ENCODE measurements around the gene LRSAM1. TPM values are rescaled to one million over a fixed set of nuclear protein-coding genes. Genes with fewer than 3 reads are reported as not detected.

The LRSAM1 gene
- total RNA-seq, result 10 to 100 TPM; 25.4 to 26.9 TPM

- H3K27ac Mint-ChIP-seq, result peak within 1 kb of the TSS; percentile 97
- CTCF ChIA-PET, result interaction anchor here (0.9 to 2.1 kb wide), 8 partner anchors 13 to 284 kb away, joined by 4 to 9 read pairs (median 5); partner anchors contain the start of genes SLC2A8, TOR2A and ZNF79
- H3K36me3 Mint-ChIP-seq (ENCODE audit: low read depth), result peaks cover 60% of the 10 kb centered on the region
- peaks cover 7% of the 10 kb centered on the region for H3K9me3 Mint-ChIP-seq
- POLR2A ChIA-PET, result interaction anchor here (0.5 to 4.1 kb wide), 48 partner anchors 10 to 646 kb away, joined by 3 to 75 read pairs (median 4); partner anchors contain the start of genes CDK9, SLC2A8, TOR2A and ZBTB43
- peak; percentile 98 for DNase-seq
- no peaks in the 10 kb centered on the region for H3K27me3 Mint-ChIP-seq
- peak within 1 kb of the TSS; percentile 84 for H3K4me3 Mint-ChIP-seq
- H3K4me1 Mint-ChIP-seq, result peaks cover 51% of the 10 kb centered on the region
Observed at GRCh38 chr9:127450830-127451607, at the start of gene LRSAM1, which contains the start of gene RPL12. LRSAM1 (plus strand) TSS chr9:127451510; CDS start chr9:127454528, 3,018 bp downstream. RPL12 (minus strand) TSS chr9:127451406; CDS start chr9:127451317, 89 bp downstream.

- Mint-ChIP-seq H3K4me1 (peaks cover 7% of the 10 kb centered on the region), H3K27me3 (peaks cover 8% of the 10 kb centered on the region), H3K4me3 (no peak overlapping the region), H3K36me3 (ENCODE audit: low read depth) (no peaks in the 10 kb centered on the region), H3K27ac (no peak overlapping the region), H3K9me3 (no peaks in the 10 kb centered on the region)
- ChIA-PET CTCF (no interaction called here), POLR2A (interaction anchor here (0.6 kb wide), 1 partner anchor 389 kb away, joined by 4 read pairs; no protein-coding TSS in a partner anchor)
- no peak for DNase-seq
Observed at GRCh38 chr9:127402401-127403090, 48.8 kb upstream of the LRSAM1 start.

- CTCF ChIA-PET, result no interaction called here
- no peaks in the 10 kb centered on the region for H3K36me3 Mint-ChIP-seq (ENCODE audit: low read depth)
- no peak overlapping the region for H3K27ac Mint-ChIP-seq
- DNase-seq, result no peak
- no peak overlapping the region for H3K4me3 Mint-ChIP-seq
- H3K4me1 Mint-ChIP-seq, result no peaks in the 10 kb centered on the region
- peaks cover under 1% of the 10 kb centered on the region for H3K27me3 Mint-ChIP-seq
- POLR2A ChIA-PET, result no interaction called here
- H3K9me3 Mint-ChIP-seq, result no peaks in the 10 kb centered on the region
Observed at GRCh38 chr9:127403507-127404192, 47.7 kb upstream of the LRSAM1 start.

GRCh38 chr9:127404631-127405030 lies 46.7 kb upstream of the LRSAM1 start:
- POLR2A ChIA-PET, result no interaction called here
- H3K27me3 Mint-ChIP-seq, result no peaks in the 10 kb centered on the region

GRCh38 chr9:127405344-127406125 lies 45.8 kb upstream of the LRSAM1 start:
- Mint-ChIP-seq H3K9me3 (no peaks in the 10 kb centered on the region), H3K4me3 (no peak overlapping the region), H3K27ac (no peak overlapping the region), H3K27me3 (no peaks in the 10 kb centered on the region), H3K4me1 (no peaks in the 10 kb centered on the region), H3K36me3 (ENCODE audit: low read depth) (no peaks in the 10 kb centered on the region)
- DNase-seq, result no peak
- POLR2A ChIA-PET, result no interaction called here
- CTCF ChIA-PET, result no interaction called here

More at GRCh38 chr9:127404631-127405030, 46.7 kb upstream of the LRSAM1 start:
- no peaks in the 10 kb centered on the region for H3K4me1 Mint-ChIP-seq
- no peaks in the 10 kb centered on the region for H3K9me3 Mint-ChIP-seq
- no peak overlapping the region for H3K4me3 Mint-ChIP-seq
- CTCF ChIA-PET, result no interaction called here
- DNase-seq, result no peak
- no peak overlapping the region for H3K27ac Mint-ChIP-seq
- H3K36me3 Mint-ChIP-seq (ENCODE audit: low read depth), result no peaks in the 10 kb centered on the region

- no peak for DNase-seq
- Mint-ChIP-seq H3K27me3 (peaks cover 2% of the 10 kb centered on the region), H3K27ac (no peak overlapping the region), H3K4me3 (no peak overlapping the region), H3K36me3 (ENCODE audit: low read depth) (no peaks in the 10 kb centered on the region), H3K4me1 (peaks cover 2% of the 10 kb centered on the region), H3K9me3 (no peaks in the 10 kb centered on the region)
- ChIA-PET POLR2A (no interaction called here), CTCF (interaction anchor here (0.7 to 1.1 kb wide), 3 partner anchors 8 to 140 kb away, joined by 3 to 7 read pairs (median 3); partner anchors contain the start of gene SLC2A8)
Observed at GRCh38 chr9:127406799-127407491, 44.4 kb upstream of the LRSAM1 start.

GRCh38 chr9:127407492-127407843 lies 43.8 kb upstream of the LRSAM1 start:
- peaks cover 2% of the 10 kb centered on the region for H3K4me1 Mint-ChIP-seq
- ChIA-PET POLR2A (no interaction called here), CTCF (interaction anchor here (0.7 to 1.1 kb wide), 3 partner anchors 8 to 141 kb away, joined by 3 to 7 read pairs (median 3); partner anchors contain the start of gene SLC2A8)
- no peaks in the 10 kb centered on the region for H3K9me3 Mint-ChIP-seq
- H3K27ac Mint-ChIP-seq, result no peak overlapping the region
- DNase-seq, result no peak
- H3K4me3 Mint-ChIP-seq, result no peak overlapping the region
- H3K27me3 Mint-ChIP-seq, result peaks cover 4% of the 10 kb centered on the region
- H3K36me3 Mint-ChIP-seq (ENCODE audit: low read depth), result no peaks in the 10 kb centered on the region

- ChIA-PET CTCF (interaction anchor here (0.7 kb wide), 1 partner anchor 167 kb away, joined by 3 read pairs; no protein-coding TSS in a partner anchor), POLR2A (no interaction called here)
- H3K4me1 Mint-ChIP-seq, result peaks cover 2% of the 10 kb centered on the region
- H3K36me3 Mint-ChIP-seq (ENCODE audit: low read depth), result no peaks in the 10 kb centered on the region
- H3K27ac Mint-ChIP-seq, result no peak overlapping the region
- peaks cover 4% of the 10 kb centered on the region for H3K27me3 Mint-ChIP-seq
- no peaks in the 10 kb centered on the region for H3K9me3 Mint-ChIP-seq
- no peak overlapping the region for H3K4me3 Mint-ChIP-seq
- no peak for DNase-seq
Observed at GRCh38 chr9:127411122-127411521, 40.2 kb upstream of the LRSAM1 start.

GRCh38 chr9:127415141-127415540 lies 36.2 kb upstream of the LRSAM1 start:
- H3K27ac Mint-ChIP-seq, result no peak overlapping the region
- no peaks in the 10 kb centered on the region for H3K36me3 Mint-ChIP-seq (ENCODE audit: low read depth)
- ChIA-PET CTCF (interaction anchor here (0.6 to 1.1 kb wide), 2 partner anchors 18 to 524 kb away, joined by 3 to 4 read pairs; partner anchors contain the start of gene SLC2A8), POLR2A (interaction anchor here (1.1 kb wide), 2 partner anchors 9 to 36 kb away, joined by 3 to 5 read pairs; partner anchors contain the start of genes LRSAM1, RPL12 and ZNF79)
- H3K4me1 Mint-ChIP-seq, result peaks cover 10% of the 10 kb centered on the region
- peaks cover 4% of the 10 kb centered on the region for H3K27me3 Mint-ChIP-seq
- H3K9me3 Mint-ChIP-seq, result no peaks in the 10 kb centered on the region
- no peak for DNase-seq
- no peak overlapping the region for H3K4me3 Mint-ChIP-seq

GRCh38 chr9:127415657-127416056 lies 35.7 kb upstream of the LRSAM1 start:
- peaks cover 4% of the 10 kb centered on the region for H3K27me3 Mint-ChIP-seq
- no peaks in the 10 kb centered on the region for H3K36me3 Mint-ChIP-seq (ENCODE audit: low read depth)
- DNase-seq, result no peak
- POLR2A ChIA-PET, result interaction anchor here (1.1 kb wide), 2 partner anchors 8 to 35 kb away, joined by 3 to 5 read pairs; partner anchors contain the start of genes LRSAM1, RPL12 and ZNF79
- no peak overlapping the region for H3K27ac Mint-ChIP-seq
- H3K4me3 Mint-ChIP-seq, result no peak overlapping the region
- H3K4me1 Mint-ChIP-seq, result peaks cover 10% of the 10 kb centered on the region
- CTCF ChIA-PET, result interaction anchor here (0.6 to 1.1 kb wide), 2 partner anchors 19 to 525 kb away, joined by 3 to 4 read pairs; partner anchors contain the start of gene SLC2A8
- H3K9me3 Mint-ChIP-seq, result no peaks in the 10 kb centered on the region

- Mint-ChIP-seq H3K4me3 (no peak overlapping the region), H3K4me1 (peaks cover 8% of the 10 kb centered on the region), H3K36me3 (ENCODE audit: low read depth) (no peaks in the 10 kb centered on the region), H3K9me3 (no peaks in the 10 kb centered on the region), H3K27ac (no peak overlapping the region), H3K27me3 (peaks cover under 1% of the 10 kb centered on the region)
- ChIA-PET CTCF (interaction anchor here (0.6 to 1.5 kb wide), 4 partner anchors 21 to 203 kb away, joined by 4 to 7 read pairs (median 5); partner anchors contain the start of gene SLC2A8), POLR2A (interaction anchor here (1.0 to 2.4 kb wide), 3 partner anchors 21 to 33 kb away, joined by 3 to 12 read pairs (median 3); partner anchors contain the start of genes LRSAM1 and RPL12)
- no peak for DNase-seq
Observed at GRCh38 chr9:127417131-127418036, 33.9 kb upstream of the LRSAM1 start.

Measured in activated CD4-positive, alpha-beta memory T cell treated with anti-CD3 and anti-CD28 coated beads, Interleukin-2, amount 10 ng/mL, durations not matched to agents 7 days and 5 days (primary cell).